GM18868 (cell line): ENCODE results near the gene C2orf49.
A peak's percentile ranks its signal among the peaks of the same experiment; 100 is the strongest.

Source experiments
- ATAC-seq: cut with Tn5 transposase; IDR thresholded peaks from one replicate; pipeline ENCODE4 v1.9.1; 2021; ENCODE audit warnings: mild to moderate bottlenecking, moderate library complexity; ENCODE audit not compliant: unreplicated experiment

Gene C2orf49

DNA sequence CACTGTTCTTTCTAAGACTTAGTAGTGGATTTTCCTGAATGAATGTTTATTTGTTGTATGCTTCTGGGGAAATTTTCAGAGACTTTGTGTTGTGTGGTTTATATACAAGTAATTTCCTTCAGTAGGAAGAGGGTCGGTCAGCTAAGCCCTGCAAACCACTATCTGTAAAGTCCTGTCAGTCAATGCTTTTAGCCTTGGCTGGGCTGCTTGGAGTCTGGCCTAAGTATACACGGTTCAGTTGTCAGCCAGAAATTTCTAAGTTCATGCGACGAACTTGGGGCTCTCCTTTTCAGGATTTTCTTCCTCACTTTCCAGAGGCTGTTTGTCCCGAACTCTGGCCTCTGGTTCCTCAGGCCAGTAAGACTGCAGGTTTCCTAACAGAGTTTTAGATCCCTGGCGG is 21.3 kb downstream of the C2orf49 start:
- no peak for ATAC-seq

DNA sequence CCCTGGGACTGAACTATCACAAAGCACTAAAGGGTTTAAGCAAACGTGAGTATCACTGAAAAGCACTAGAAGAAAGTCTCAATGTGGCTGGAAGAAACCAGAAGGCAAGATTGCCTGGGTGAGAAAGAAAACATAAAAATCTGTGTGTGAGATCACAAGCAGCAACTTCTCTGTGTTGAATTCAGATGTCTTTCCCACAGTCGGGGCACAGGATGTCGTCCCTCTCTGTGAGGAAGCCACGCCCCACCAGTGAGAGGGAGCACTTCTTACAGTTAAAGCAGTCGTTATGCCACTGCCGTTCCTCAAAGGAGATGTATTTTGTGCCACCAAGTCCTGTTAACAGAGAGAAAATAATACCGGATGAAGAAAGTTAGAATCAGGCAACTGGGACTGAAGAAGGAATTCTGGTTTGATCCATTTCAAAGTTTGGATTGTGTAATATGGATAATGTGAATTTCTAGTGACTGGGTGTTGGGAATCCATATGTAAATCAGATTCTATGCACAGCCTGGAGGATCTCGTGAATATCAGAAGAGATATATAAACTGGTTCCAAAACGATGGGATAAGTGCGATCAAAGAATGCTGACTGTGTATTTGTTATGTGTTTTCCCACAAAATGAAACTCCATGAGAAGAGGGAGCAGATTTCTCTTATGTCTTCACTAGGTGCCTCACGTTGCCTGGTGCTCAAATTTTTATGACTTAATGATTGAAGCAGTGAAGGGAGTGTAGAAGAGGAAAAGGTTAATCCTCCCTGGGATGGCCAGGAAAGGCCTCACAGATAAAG is 24.0 kb downstream of the C2orf49 start:
- no peak for ATAC-seq

DNA sequence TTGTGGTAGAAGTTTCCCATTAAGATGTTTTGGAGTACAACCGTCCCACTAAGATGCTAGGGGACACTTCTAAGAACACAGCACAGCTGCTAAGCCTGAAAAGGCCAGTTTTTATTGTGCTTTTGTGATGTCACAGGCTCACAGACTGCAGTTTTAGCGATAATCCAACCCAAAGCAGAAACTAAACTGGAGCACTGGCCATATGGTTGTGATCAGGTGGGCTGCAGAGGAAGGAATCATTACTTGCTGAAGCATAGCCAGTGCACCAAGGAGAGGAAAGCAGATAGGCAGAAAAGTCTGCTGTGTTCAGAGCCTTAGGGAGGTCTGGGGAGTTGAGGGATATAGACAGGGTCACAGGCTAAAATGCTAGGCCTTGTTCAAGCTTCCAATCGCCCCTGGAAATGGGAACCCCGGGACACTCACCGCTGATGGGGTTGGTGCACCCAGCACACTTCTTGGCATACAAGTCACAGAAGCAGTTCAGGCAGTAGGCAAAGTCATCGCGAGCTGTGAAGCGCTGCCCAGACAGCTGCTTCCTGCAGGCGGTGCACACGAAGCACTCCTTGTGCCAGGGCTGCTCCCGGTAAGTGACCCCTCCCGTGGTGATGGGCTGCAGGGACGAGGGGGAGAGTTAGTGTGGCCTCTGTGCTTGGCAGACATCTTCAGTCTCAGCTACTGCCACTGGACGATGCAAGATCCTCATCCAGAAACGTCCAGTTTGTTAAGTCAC is 25.7 kb downstream of the C2orf49 start:
- ATAC-seq: no peak

GRCh38 chr2:105364436-105365139 is 27.2 kb downstream of the C2orf49 start:
- no peak for ATAC-seq

GRCh38 chr2:105365206-105365605 is 27.9 kb downstream of the C2orf49 start:
- ATAC-seq: no peak

GRCh38 chr2:105368759-105369408 is 31.5 kb downstream of the C2orf49 start:
- no peak for ATAC-seq

GRCh38 chr2:105369777-105370690 is 32.7 kb downstream of the C2orf49 start:
- ATAC-seq: peak; percentile 83

GRCh38 chr2:105371156-105371555 is 33.8 kb downstream of the C2orf49 start:
- ATAC-seq: no peak

DNA sequence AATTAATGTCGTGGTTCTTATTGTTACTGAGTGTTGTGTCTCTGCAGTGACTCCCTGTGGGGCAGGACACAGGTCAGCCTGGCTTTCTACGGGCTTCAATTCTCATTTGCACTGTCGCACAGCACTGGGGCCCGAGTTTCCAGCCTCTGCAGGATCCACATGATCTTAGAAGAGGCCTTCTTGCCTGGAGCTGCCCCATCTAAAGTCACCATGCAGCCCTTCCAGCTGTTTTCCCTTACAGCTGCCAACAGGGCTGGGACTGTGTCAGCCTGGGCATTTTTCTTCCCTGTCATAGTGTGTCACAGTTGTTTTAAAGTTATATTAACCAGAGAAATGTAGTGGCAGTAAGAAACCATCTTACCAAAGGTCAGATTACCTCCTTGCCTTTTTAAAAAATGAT is 34.5 kb downstream of the C2orf49 start:
- ATAC-seq: no peak

GRCh38 chr2:105373344-105373781 is 36.0 kb downstream of the C2orf49 start:
- ATAC-seq: no peak

GRCh38 chr2:105373895-105374401 is 36.6 kb downstream of the C2orf49 start:
- peak; percentile 93 for ATAC-seq

- ATAC-seq: no peak
These were observed 37.7 kb downstream of the C2orf49 start for GRCh38 chr2:105375001-105375561.

GRCh38 chr2:105376010-105376409 is 38.7 kb downstream of the C2orf49 start:
- ATAC-seq: no peak

GRCh38 chr2:105376789-105377240 is 39.5 kb downstream of the C2orf49 start:
- no peak for ATAC-seq

DNA sequence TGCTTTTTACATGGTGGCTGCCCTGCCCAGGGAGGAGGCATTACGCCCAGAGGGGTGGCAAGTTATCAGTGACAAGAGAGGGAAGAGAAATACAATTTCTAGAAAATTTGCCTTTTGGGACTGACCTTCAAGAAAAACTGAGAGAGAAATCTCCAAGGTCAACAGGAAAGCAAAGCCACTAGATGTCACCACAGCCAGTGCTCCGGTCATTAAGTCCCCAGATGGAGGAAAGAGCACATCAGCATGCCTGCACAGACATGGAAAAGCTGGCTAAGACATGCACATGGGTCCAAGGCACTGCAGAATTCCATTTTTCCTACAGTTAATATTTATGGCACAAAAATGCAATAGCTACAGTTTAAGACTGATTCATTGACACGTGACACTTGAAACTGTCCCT is 40.5 kb downstream of the C2orf49 start:
- no peak for ATAC-seq

- ATAC-seq: no peak
These were observed 41.0 kb downstream of the C2orf49 start for GRCh38 chr2:105378276-105378840.

GRCh38 chr2:105378921-105379383 is 41.6 kb downstream of the C2orf49 start:
- ATAC-seq: no peak

DNA sequence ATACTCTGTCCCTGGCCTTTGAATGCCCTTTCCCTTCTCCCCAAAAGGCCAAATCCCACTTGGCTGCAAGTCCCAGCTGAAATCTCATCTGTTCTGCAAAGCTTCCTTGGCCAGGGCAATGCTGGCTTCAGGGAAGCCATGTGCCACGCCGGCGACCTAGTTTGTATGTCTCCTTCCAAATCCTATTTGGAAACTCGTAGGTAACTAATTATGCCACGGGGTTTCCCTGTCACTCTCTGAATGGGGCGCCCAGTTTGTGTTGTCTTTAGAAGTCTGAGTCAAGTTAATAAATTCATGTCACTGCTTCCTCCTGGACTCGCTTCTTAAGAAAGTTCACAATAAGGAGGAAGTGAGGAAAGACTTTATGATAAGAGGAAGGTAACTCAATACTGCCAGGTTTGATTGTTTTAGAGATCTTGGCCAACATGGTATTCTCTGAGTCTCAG is 42.4 kb downstream of the C2orf49 start:
- no peak for ATAC-seq
